ENCODE data around the gene SMARCA4.
A peak's percentile ranks its signal among the peaks of the same experiment; 100 is the strongest.

SMARCA4 gene

DNA sequence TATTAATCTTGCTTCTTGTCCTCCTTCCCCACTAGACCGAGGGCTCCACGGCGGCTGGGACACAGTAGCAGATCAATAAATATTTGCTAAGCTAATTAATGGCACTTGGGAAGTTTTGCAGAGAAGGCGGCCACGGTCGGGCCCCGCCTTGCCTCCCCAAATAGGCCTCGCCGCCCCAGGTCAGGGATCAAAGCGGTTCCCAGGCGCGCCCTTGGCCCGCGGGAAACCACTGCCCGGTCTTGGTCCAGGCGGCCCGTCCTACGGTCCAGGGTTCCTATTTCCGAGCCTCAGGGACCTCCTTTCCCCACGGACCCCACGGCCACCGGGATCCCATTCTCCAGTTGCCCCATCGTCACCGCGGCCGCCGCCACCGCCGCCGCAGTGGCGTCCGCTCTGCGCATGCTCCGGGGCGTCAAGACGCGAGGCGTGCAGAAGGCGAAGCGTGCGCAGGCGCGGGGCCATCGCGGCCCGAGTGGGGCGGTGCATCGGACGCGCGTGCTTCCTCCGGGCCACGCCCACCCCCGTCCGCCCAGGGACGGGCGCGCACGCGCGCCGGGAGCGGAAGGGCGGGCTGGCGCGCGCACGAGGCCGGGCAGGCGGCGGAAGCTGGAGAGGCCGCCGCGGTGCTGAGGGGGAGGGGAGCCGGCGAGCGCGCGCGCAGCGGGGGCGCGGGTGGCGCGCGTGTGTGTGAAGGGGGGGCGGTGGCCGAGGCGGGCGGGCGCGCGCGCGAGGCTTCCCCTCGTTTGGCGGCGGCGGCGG is at the start of gene SMARCA4:
Gene SMARCA4 (plus strand): TSS at position 717 of the 759 bp plus-strand sequence. CDS start 23,122 bp downstream, outside the sequence.
- DNase-seq (ENCODE audit: low read depth) = peak; percentile 100

DNA sequence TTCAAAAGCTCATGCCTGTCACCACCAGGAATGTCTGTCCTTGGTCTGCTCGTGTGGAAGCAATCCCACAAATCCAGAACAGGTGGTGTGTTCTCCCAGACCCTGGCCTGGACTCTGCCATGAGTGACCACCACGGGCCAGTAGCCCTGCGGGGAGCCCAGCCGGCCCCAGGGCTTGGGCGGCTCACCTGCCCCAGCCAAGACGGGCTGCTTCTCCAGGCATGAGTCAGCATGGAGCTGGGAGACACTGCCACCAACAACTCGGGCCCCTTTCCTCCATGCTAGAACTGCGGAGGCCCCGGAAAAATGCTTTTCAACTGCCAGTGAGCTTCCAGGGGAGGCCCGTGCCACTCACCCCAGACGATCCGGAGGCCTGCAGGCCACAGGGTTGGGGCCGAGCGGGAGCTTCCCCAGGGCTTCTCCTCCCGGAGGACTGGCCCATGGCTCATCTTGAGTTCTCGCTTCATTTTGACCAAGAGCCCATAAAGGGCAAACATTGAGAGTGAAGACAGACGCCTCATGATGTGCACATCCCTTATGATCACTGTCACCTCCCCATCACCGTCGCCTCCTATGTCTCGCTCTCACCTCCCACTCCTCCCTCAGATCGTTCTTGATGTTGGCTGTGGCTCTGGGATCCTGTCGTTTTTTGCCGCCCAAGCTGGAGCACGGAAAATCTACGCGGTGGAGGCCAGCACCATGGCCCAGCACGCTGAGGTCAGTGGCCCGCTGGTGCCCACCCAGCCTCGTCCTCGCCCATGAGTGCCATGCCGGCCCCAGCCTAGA is 49.1 kb upstream of the SMARCA4 start:
- no peak for DNase-seq (ENCODE audit: low read depth)

DNA sequence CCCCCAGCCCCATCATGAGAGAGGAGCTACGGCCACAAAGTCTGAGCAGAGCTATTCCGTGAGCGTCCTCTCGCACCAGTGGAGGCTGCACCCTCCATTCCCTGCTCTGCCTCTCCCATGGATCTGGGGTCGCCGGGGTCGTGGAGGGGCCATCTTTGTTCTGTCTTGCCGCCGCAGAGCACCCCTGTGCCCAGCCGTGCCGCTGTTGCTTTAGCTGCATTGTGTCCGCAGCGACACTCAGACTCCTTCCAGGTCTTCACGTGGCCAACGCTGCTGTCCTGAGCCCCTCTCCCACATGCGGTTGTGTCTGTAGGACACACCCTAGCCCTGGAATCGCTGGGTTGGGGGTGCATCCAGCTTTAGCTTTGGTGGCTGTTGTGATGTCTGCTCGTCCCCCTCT is 48.2 kb upstream of the SMARCA4 start:
- DNase-seq (ENCODE audit: low read depth) = no peak

GRCh38 chr19:10913716-10914340 is 47.0 kb upstream of the SMARCA4 start:
- DNase-seq (ENCODE audit: low read depth) = no peak

DNA sequence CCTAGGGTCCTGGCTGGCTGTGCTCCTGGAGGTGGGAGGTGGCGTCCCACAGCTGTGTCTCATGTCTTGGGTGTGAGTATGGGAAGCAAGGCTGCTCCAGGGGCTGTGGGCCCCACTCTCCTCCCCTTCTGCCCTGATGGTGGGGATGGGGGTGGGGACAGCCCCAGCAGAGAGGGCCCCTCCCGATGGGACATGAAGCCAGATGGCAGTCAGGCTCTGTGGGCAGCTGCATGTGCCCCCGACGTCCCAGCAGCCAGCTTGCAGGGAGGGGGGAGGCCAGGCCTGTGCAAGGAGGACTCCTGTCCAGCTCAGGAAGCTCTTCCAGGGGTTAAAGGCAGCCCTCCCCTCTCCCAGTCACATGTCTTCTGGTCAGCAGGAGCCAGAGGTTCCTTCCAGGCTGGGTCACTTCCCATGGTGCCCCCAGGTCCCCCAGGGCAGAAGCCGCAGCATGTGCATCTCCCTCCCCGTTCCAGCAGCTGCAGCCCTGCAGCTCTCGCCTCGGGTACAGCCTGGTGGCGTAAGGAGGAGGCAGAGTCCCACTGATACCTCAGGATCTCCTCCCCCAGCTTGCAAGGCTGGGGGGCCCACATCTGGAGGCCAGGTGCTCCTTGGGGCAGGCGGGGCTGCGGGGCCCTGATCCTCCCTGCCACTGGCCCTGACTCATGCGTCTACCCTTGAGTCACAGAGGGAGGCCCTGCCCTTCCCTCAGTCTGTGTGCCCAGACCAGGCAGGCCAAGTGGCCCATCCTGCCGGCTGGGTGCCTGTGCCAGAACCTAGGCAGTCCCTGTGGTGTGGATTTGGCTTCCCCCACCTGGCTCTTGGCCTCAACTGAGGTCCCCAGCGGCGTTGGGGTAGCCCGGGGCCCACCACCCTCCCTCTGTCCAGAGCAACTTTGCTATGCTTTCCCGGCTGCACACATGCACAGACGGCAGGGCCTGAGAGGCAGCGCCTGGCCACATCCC is 45.4 kb upstream of the SMARCA4 start:
- no peak for DNase-seq (ENCODE audit: low read depth)

DNA sequence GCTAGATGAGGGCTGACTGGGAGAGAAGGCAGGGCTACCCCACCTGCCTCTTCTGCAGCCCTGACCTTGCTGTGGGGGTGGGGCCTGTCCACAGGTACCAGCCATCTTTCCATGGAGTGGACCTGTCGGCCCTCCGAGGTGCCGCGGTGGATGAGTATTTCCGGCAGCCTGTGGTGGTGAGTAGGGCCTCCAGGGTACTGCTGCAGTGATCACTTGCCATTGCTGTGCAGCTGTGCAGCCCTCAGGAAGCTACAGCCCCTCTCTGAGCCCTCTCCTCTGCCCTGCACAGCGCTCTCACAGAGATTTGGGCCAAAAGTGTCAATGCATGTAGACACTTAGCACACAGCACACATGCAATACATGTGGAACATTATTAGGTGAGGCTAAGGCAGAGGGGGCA is 44.2 kb upstream of the SMARCA4 start:
- DNase-seq (ENCODE audit: low read depth) = no peak

GRCh38 chr19:10918359-10918758 is 42.5 kb upstream of the SMARCA4 start:
- DNase-seq (ENCODE audit: low read depth) = no peak

DNA sequence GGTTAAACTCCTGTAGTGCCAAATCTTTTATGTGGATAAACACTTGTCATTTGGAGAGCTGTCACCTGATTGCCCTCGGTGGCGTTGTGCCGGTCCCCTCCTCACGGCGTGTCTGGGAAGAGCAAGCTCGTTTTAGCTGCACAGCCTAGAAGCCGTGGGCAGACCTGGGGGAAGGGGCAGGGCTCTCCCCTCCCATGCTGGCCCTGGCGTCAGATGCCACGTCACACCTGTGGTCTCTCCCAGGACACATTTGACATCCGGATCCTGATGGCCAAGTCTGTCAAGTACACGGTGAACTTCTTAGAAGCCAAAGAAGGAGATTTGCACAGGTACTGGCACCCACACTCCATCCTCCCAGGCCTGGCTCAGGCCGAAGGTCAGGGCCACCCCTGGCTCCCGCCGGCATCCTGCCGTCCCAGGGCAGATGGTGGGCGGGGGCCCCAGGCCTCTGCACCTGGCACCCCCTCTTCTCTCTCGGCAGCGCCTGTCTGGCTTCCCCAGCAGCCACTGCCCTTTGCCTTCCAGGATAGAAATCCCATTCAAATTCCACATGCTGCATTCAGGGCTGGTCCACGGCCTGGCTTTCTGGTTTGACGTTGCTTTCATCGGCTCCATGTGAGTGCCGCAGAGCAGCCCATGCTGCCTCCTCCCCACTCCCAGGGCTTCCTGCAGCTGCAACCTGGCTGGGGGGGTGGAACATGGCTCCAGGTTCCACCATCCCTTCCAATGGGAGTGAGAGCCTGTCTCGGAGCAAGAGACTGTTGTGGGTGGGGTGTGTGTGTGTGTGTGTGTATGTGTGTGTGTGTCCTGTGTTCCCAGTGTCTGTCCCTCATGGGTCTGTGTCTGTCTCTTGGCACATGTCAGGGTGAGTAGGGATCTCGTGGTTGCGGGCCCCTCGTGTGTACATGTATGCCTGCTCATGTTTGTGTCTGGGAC is 41.2 kb upstream of the SMARCA4 start:
- no peak for DNase-seq (ENCODE audit: low read depth)

GRCh38 chr19:10920288-10920655 is 40.6 kb upstream of the SMARCA4 start:
- DNase-seq (ENCODE audit: low read depth) = no peak

DNA sequence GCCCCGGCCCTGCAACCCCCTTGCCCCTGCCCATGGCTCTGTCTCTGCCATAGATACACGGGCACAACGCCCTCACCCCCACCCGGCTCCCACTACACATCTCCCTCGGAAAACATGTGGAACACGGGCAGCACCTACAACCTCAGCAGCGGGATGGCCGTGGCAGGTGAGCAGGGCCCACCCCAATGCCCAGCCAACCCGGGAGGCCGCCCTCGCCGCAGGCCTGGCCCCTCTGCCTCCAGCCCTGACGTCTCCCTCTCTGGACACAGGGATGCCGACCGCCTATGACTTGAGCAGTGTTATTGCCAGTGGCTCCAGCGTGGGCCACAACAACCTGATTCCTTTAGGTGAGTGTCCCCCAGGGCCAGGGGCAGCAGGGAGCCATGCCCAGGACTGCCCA is 40.0 kb upstream of the SMARCA4 start:
- no peak for DNase-seq (ENCODE audit: low read depth)

DNA sequence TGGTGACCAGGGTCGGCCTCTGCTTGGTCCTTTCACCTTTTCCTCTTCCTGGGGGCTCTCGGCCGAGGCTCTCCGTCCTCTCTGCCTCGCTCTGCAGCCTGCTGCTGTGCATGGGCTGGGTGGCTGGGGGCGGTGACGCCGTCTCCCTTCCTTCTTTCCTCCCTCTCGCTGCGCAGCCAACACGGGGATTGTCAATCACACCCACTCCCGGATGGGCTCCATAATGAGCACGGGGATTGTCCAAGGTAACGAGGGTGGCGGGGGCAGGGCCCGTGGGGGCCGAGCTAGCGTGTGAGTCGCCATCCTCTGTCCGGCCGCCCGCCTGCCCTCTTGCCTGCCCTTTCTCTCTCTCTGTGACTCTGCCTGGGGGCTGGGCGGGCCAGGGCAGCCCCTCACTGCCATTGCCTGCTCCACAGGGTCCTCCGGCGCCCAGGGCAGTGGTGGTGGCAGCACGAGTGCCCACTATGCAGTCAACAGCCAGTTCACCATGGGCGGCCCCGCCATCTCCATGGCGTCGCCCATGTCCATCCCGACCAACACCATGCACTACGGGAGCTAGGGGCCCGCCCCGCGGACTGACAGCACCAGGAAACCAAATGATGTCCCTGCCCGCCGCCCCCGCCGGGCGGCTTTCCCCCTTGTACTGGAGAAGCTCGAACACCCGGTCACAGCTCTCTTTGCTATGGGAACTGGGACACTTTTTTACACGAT is 39.5 kb upstream of the SMARCA4 start:
- DNase-seq (ENCODE audit: low read depth) = no peak

GRCh38 chr19:10921910-10922637 is 38.8 kb upstream of the SMARCA4 start:
- no peak for DNase-seq (ENCODE audit: low read depth)

- DNase-seq (ENCODE audit: low read depth) = no peak
These were observed 38.2 kb upstream of the SMARCA4 start for GRCh38 chr19:10922638-10923014.

DNA sequence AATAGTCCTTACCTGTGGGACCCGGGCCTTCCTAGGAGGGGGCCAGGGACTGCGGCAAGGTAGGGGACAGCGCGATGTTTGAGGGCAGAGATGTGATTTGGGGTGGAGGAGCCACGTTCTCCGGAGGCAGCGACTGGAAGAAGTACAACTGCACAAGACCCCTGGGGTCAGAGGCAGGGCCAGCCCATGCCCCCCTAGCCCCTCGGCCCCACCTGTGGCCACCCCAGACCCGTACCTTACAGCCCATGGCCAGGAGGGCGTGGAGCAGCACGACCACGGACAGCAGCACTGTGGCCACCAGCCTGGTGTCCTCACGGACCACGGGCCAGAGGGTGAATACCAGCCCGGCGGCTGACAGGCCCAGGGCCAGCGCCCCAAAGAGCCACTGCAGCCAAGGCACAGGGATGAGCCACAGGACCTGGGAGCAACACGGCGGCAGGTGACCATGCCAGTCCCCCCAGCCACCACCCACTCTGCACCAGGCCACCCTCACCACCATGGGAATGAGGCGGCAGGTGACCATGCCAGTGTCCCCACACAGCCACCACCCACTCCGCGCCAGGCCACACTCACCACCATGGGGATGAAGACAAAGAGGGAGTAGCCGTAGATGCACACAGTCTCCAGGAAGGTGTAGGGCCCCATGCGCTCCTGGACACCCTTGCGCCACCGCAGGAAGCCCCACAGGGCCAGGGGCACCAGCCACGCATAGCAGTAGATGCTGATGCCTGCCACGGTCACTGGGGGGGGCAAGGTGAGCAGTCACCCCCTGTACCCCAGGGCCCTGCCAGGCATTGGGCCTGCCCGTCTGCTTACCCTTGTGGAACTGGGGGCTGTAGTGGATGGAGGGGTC is 37.3 kb upstream of the SMARCA4 start:
- no peak for DNase-seq (ENCODE audit: low read depth)

- DNase-seq (ENCODE audit: low read depth) = no peak
These were observed 36.2 kb upstream of the SMARCA4 start for GRCh38 chr19:10924597-10924996.

DNA sequence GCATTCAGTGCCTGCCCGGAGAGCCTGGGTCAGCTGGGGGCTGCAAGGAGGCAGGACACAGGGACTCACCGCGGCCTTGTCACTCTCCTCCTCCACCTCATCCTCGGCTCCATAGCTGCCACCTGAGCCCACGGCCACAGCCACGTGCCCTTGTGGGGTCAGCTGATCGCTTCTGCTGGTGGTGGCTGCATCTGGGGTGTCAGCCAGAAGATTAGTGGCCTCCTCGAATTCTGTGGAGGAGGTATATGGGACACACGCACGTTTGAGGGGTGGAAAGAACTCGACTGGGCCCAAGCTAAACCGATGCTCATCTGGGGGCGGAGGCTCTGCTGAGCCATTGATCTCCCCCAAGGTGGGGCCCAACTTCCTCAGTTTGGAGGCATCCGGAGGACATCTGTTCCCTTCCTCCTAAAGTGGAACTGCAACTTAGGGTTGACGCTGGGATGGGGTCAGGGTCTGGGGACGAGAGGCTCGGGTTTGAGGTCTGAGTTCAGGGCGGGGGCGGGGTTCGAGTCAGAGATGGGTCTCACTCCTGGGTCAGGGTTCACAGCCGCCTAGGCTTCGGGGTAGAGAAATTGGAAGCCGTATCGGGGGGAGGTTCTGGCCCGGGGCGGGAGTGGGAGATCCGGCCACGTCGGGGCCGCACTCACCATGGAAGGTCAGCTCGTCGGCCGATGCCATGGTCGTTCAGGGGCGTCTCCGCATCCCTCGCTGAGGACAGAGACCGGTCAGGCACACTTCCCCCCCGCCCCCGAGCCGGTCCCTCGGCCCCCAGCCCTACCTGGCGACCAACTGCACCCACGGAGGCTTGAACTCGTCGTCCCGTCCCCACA is 32.9 kb upstream of the SMARCA4 start:
- no peak for DNase-seq (ENCODE audit: low read depth)

- peak; percentile 93 for DNase-seq (ENCODE audit: low read depth)
These were observed 32.0 kb upstream of the SMARCA4 start, which contains the start of the genes TIMM29 and YIPF2 for GRCh38 chr19:10928563-10929401. TIMM29 (plus strand) TSS chr19:10928811; CDS start chr19:10928823, 12 bp downstream. YIPF2 (minus strand) TSS chr19:10928639; CDS start chr19:10928410, 229 bp downstream.
